K562 (cell line): ENCODE results near the gene PAM.

Experiments
- CEBPZ ChIP-seq: fragments of 150-350 bp; IDR thresholded peaks from 2 replicates; pipeline ENCODE4 v1.6.1; 2014; ENCODE audit warnings: low read depth, mild to moderate bottlenecking, low read length, borderline replicate concordance
- CHAMP1 ChIP-seq: fragments of 450-650 bp; IDR thresholded peaks from 2 replicates; pipeline ENCODE4 v1.6.1; 2016; ENCODE audit warnings: mild to moderate bottlenecking
- CTCF ChIP-seq, 3 experiments: IDR thresholded peaks in 2 of 3; conservative IDR thresholded peaks in 1 of 3; 2 replicates each; pipeline ENCODE4 v1.5.1; 2011 to 2012; ENCODE audit warnings: low read length in 3 of 3, mild to moderate bottlenecking in 3 of 3, control low read depth in 2 of 3, improper control_type of control experiment in 1 of 3, inconsistent platforms in 1 of 3, low read depth in 1 of 3, mixed read lengths in 1 of 3, moderate library complexity in 1 of 3; ENCODE audit not compliant: insufficient read depth in 2 of 3
- UBTF ChIP-seq, 2 experiments: IDR thresholded peaks; 2 replicates each; pipeline ENCODE4 v1.6.1; 2012; ENCODE audit warnings: improper control_type of control experiment in 2 of 2, low read depth in 2 of 2, low read length in 2 of 2, borderline replicate concordance in 1 of 2
- ZFP36 ChIP-seq: fragments of 150-350 bp; IDR thresholded peaks from 2 replicates; pipeline ENCODE4 v1.6.1; 2018; ENCODE audit warnings: low read length, low read depth; ENCODE audit not compliant: partially characterized antibody

GRCh38 chr5:102811972-102812371, 56.9 kb downstream of the PAM start:
- no peak for TF ChIP-seq CHAMP1
- no peak for TF ChIP-seq ZFP36
- TF ChIP-seq CTCF (IDR thresholded peaks at IDR 0.05 in 2 of 3, conservative IDR thresholded peaks at IDR 0.05 in 1 of 3; ENCODE audit: insufficient read depth in 2 of 3, low read depth in 1 of 3, low read length in 3 of 3) = no peak
- TF ChIP-seq CEBPZ = no peak
- no peak for TF ChIP-seq UBTF (IDR thresholded peaks at IDR 0.05; ENCODE audit: borderline replicate concordance in 1 of 2, low read depth in 2 of 2, low read length in 2 of 2)
